Measurements from ENCODE around the gene C2CD2L. TPM values are rescaled to one million over a fixed set of nuclear protein-coding genes. Genes with fewer than 3 reads are reported as not detected.

C2CD2L gene
- total and polyA plus RNA-seq, 2 of the 13 experiments (the other 11 are each of a cell fraction or from before 2014, with no cell fraction given) = 3.7 to 5.5 TPM

- TF ChIP-seq ZNF138 (CRISPR knock-in tag; IDR thresholded peaks at IDR 0.05; ENCODE audit: low read depth) = peak; percentile 98
- TF ChIP-seq FOXA1 (IDR thresholded peaks at IDR 0.05) = no peak
- no peak for TF ChIP-seq FOXA1 (CRISPR knock-in tag; IDR thresholded peaks at IDR 0.05)
- TF ChIP-seq FUBP1 (CRISPR knock-in tag; IDR thresholded peaks at IDR 0.05; ENCODE audit: borderline replicate concordance) = 0 out of 2 replicates have a peak, but pooled peaks have one; percentile 79
- no peak for TF ChIP-seq DPF2 (CRISPR knock-in tag; IDR thresholded peaks at IDR 0.05; ENCODE audit: borderline replicate concordance, low read depth)
- TF ChIP-seq ZBTB2 (CRISPR knock-in tag; IDR thresholded peaks at IDR 0.05; ENCODE audit: low read depth) = peak; percentile 77
- peak; percentile 89; the same call in 1 of the 2 replicates for TF ChIP-seq ZNF230 (CRISPR knock-in tag; IDR thresholded peaks at IDR 0.05)
- TF ChIP-seq ZNF749 (CRISPR knock-in tag; IDR thresholded peaks at IDR 0.05; ENCODE audit: borderline replicate concordance) = peak; percentile 98; the same call in 1 of the 2 replicates
- peak; percentile 42; the same call in 1 of the 2 replicates for TF ChIP-seq ZNF530 (CRISPR knock-in tag; IDR thresholded peaks at IDR 0.05; ENCODE audit: low read depth)
- TF ChIP-seq SOX5 (CRISPR knock-in tag; IDR thresholded peaks at IDR 0.05; ENCODE audit: borderline replicate concordance) = peak; percentile 24; the same call in 1 of the 2 replicates
- TF ChIP-seq ZNF512 (CRISPR knock-in tag; IDR thresholded peaks at IDR 0.05) = peak; percentile 71; the same call in 1 of the 2 replicates
- TF ChIP-seq ZNF574 (CRISPR knock-in tag; IDR thresholded peaks at IDR 0.05) = peak; percentile 68
- TF ChIP-seq PHF8 (CRISPR knock-in tag; IDR thresholded peaks at IDR 0.05) = peak; percentile 84
- TF ChIP-seq NR3C1 (CRISPR knock-in tag; IDR thresholded peaks at IDR 0.05) = no peak
Measured at GRCh38 chr11:119095066-119095880, 11.9 kb upstream of the C2CD2L start (continued).

Measured in HepG2 (cell line).